K562 (cell line): ENCODE data around the gene COL26A1. TPM values are rescaled to one million over a fixed set of nuclear protein-coding genes. Genes with fewer than 3 reads are reported as not detected.

ENCODE experiments used
- CBX1 ChIP-seq: sonication (generic); IDR thresholded peaks from 2 replicates; pipeline ENCODE4 v1.6.1; 2016; ENCODE audit warnings: antibody characterized with exemption, low read depth, mild to moderate bottlenecking
- DNMT1 ChIP-seq: fragments of 450-650 bp; IDR thresholded peaks from 2 replicates; pipeline ENCODE4 v1.6.1; 2016; ENCODE audit warnings: antibody characterized with exemption, mild to moderate bottlenecking
- HDGF ChIP-seq: fragments of 450-650 bp; IDR thresholded peaks from 2 replicates; pipeline ENCODE4 v1.6.1; 2016
- KDM2B ChIP-seq: fragments of 250-450 bp; sonication (Bioruptor Pico); IDR thresholded peaks from 2 replicates; pipeline ENCODE4 v1.8.0; 2021; ENCODE audit warnings: mild to moderate bottlenecking, moderate library complexity
- MEF2D ChIP-seq: conservative IDR thresholded peaks from 2 replicates; pipeline ENCODE4 v1.6.1; 2016; ENCODE audit warnings: low read depth, missing genetic modification characterization, missing compliant biosample characterization
- MITF ChIP-seq: IDR thresholded peaks from 2 replicates; pipeline ENCODE4 v1.6.1; 2014; ENCODE audit warnings: antibody characterized with exemption
- PTTG1 ChIP-seq: fragments of 450-650 bp; IDR thresholded peaks from 2 replicates; pipeline ENCODE4 v1.6.1; 2016; ENCODE audit warnings: low read depth, mild to moderate bottlenecking, missing genetic modification characterization, missing compliant biosample characterization
- RFX1 ChIP-seq: fragments of 450-650 bp; IDR thresholded peaks from 2 replicates; pipeline ENCODE4 v1.6.1; 2016; ENCODE audit warnings: mild to moderate bottlenecking, moderate library complexity
- SAFB2 ChIP-seq: fragments of 200-400 bp; formaldehyde crosslinking; IDR thresholded peaks from 2 replicates; pipeline ENCODE4 v1.6.1; 2018; ENCODE audit warnings: borderline replicate concordance, low read length, low read depth, moderate library complexity; ENCODE audit not compliant: severe bottlenecking
- SMAD4 ChIP-seq: fragments of 250-450 bp; sonication (Bioruptor Pico); conservative IDR thresholded peaks from 2 replicates; pipeline ENCODE4 v1.8.0; 2021; ENCODE audit warnings: inconsistent platforms, mild to moderate bottlenecking, moderate library complexity
- TEAD4 ChIP-seq, 2 experiments: sonication (generic) in 1 of 2; formaldehyde crosslinking in 1 of 2; IDR thresholded peaks; 2 replicates each; pipeline versions ENCODE4 v1.6.1 to v1.8.0; 2012 to 2022; ENCODE audit warnings: borderline replicate concordance in 1 of 2, inconsistent platforms in 1 of 2, low read length in 1 of 2, mild to moderate bottlenecking in 1 of 2, missing genetic modification reagents in 1 of 2
- TFAP4 ChIP-seq: sonication (generic); formaldehyde crosslinking; IDR thresholded peaks from 2 replicates; pipeline ENCODE4 v1.8.0; 2022; ENCODE audit warnings: missing genetic modification reagents, mild to moderate bottlenecking, moderate library complexity, borderline replicate concordance
- ZBTB26 ChIP-seq: fragments of 450-650 bp; formaldehyde crosslinking; IDR thresholded peaks from 2 replicates; pipeline ENCODE4 v1.4.0; 2022; ENCODE audit warnings: missing genetic modification characterization
- ZNF140 ChIP-seq: fragments of 250-450 bp; sonication (Bioruptor Pico); IDR thresholded peaks from 2 replicates; pipeline ENCODE4 v1.8.0; 2021; ENCODE audit warnings: moderate library complexity, mild to moderate bottlenecking, inconsistent platforms
- ZNF217 ChIP-seq: sonication (generic); formaldehyde crosslinking; IDR thresholded peaks from 2 replicates; pipeline ENCODE4 v1.8.0; 2022; ENCODE audit warnings: mild to moderate bottlenecking, missing genetic modification reagents
- ZNF512 ChIP-seq: IDR thresholded peaks from 2 replicates; pipeline ENCODE4 v1.6.1; 2016; ENCODE audit warnings: missing genetic modification characterization, missing compliant biosample characterization
- ZNF609 ChIP-seq: sonication (generic); formaldehyde crosslinking; IDR thresholded peaks from 2 replicates; pipeline ENCODE4 v1.8.1; 2023; ENCODE audit warnings: missing genetic modification reagents, mild to moderate bottlenecking, borderline replicate concordance
- polyA plus RNA-seq, 8 experiments: library from polyadenylated mRNA; depleted of rRNA in 4 of 8; stranded (reverse) in 5 of 8; unstranded in 3 of 8; fragments of >200 nt; fragmentation: Nextera tagmentation in 2 of 8; fragmentation: Illumina TruSeq in 1 of 8; extraction: Ambion mirVana in 2 of 8; extraction: Trizol in 1 of 8; gene quantifications; 2 replicates each; pipeline versions ENCODE4 v1.2.1 to v1.2.3, GENCODE V29; 2011 to 2014; ENCODE audit warnings: inconsistent platforms in 1 of 8, missing spikeins in 1 of 8
- total RNA-seq, 7 experiments: library from RNA; depleted of rRNA in 6 of 7; stranded (reverse); fragments of >200 nt in 6 of 7; fragmentation: Illumina TruSeq in 2 of 7; extraction: Trizol in 2 of 7; gene quantifications; 2 replicates each; pipeline versions ENCODE4 v1.2.1 to v1.2.3, GENCODE V29; 2011 to 2021; ENCODE audit warnings: low replicate concordance in 1 of 7

Gene COL26A1
- total and polyA plus RNA-seq, 9 of the 15 experiments (the other 6 are each of a cell fraction or from before 2014, with no cell fraction given), result 0.04 to 0.39 (median 0.07) TPM; not detected in 5

- TF ChIP-seq SAFB2 (no peak), ZNF609 (no peak), KDM2B (CRISPR knock-in tag) (no peak), ZNF512 (tag) (no peak), MITF (no peak), CBX1 (peak; percentile 77), ZBTB26 (CRISPR knock-in tag) (no peak), ZNF217 (CRISPR knock-in tag) (no peak), HDGF (no peak), ZNF140 (CRISPR knock-in tag) (no peak), DNMT1 (no peak), SMAD4 (no peak), TFAP4 (CRISPR knock-in tag) (no peak; the same call in 1 of the 2 replicates), RFX1 (peak; percentile 97), PTTG1 (tag) (no peak), TEAD4 (IDR thresholded peaks at IDR 0.05; ENCODE audit: low read length) (no peak), TEAD4 (CRISPR knock-in tag; IDR thresholded peaks at IDR 0.05; ENCODE audit: borderline replicate concordance) (no peak), MEF2D (tag) (no peak)
These were observed 40.9 kb upstream of the COL26A1 start, which contains the start of gene IFT22 (continued) for GRCh38 chr7:101321491-101322401.
